ENCODE measurements around the gene BACH2. TPM values are rescaled to one million over a fixed set of nuclear protein-coding genes. Genes with fewer than 3 reads are reported as not detected.

Gene BACH2
- total and polyA plus RNA-seq, 7 donors = 0.12 to 16.9 (median 5.9) TPM

GRCh38 chr6:90224196-90224595, 72.4 kb downstream of the BACH2 start:
- H3K9me3 ChIP-seq = no peaks in the 10 kb centered on the region
- H3K36me3 ChIP-seq (ENCODE audit: insufficient read depth in 1 of 2, low read depth in 1 of 2) = no peaks in the 10 kb centered on the region
- no peak overlapping the region for H3K4me3 ChIP-seq
- H3K4me1 ChIP-seq = peaks cover 32% of the 10 kb centered on the region
- no peaks in the 10 kb centered on the region for H3K27me3 ChIP-seq (ENCODE audit: insufficient read depth in 3 of 3, low read length in 2 of 3)
- WGBS, 3 donors = 71 to 83% (median 73%) methylated on average over 1 of the region's 1 CpG
- DNase-seq (no peak), ATAC-seq (no peak)
- intact Hi-C loops (cut with DNase I) = loop anchor here (5.0 to 10.0 kb wide), 2 partner anchors 73 to 171 kb away; partner anchors contain the start of gene BACH2 (in 1 of the 2)
- no peak for TF ChIP-seq CTCF (IDR thresholded peaks at IDR 0.05)
- H3K27ac ChIP-seq = peak overlapping the region; percentile 96

GRCh38 chr6:90222724-90223198, 73.9 kb downstream of the BACH2 start:
- DNase-seq (no peak), ATAC-seq (no peak)

DNA sequence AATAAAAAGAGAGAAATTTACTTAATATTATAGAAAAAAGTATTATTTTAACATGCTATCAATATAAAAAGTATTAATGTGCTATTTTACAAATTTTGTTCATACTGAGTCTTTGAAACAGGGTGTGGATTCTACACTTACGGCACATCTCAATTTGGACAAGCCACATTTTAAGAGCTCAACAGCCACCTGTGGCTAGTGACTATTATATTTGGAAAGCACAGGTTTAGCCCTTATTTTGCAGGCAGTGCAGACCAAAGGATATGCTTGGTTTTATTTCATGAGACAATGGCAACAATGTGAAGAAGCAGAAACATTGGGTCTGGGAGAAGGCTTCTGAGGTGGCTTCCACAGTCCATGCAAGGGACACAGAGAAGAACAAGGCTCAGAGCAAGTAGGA, 74.6 kb downstream of the BACH2 start:
- intact Hi-C loops (cut with DNase I) = loop anchor here (5.0 to 10.0 kb wide), 2 partner anchors 75 to 173 kb away; partner anchors contain the start of gene BACH2 (in 1 of the 2)
- H3K36me3 ChIP-seq (ENCODE audit: insufficient read depth in 1 of 2, low read depth in 1 of 2) = no peaks in the 10 kb centered on the region
- ATAC-seq (no peak), DNase-seq (no peak)
- no peaks in the 10 kb centered on the region for H3K27me3 ChIP-seq (ENCODE audit: insufficient read depth in 3 of 3, low read length in 2 of 3)
- no peak for TF ChIP-seq CTCF (IDR thresholded peaks at IDR 0.05)
- 88 to 98% (median 96%) methylated on average over 1 of the region's 1 CpG for WGBS, 3 donors
- H3K4me3 ChIP-seq = no peak overlapping the region
- H3K27ac ChIP-seq = peak overlapping the region; percentile 96
- no peaks in the 10 kb centered on the region for H3K9me3 ChIP-seq
- peaks cover 28% of the 10 kb centered on the region for H3K4me1 ChIP-seq

More at GRCh38 chr6:90222724-90223198, 73.9 kb downstream of the BACH2 start:
- Histone ChIP-seq H3K9me3 (no peaks in the 10 kb centered on the region), H3K4me3 (no peak overlapping the region), H3K4me1 (peaks cover 23% of the 10 kb centered on the region), H3K27me3 (ENCODE audit: insufficient read depth in 3 of 3, low read length in 2 of 3) (no peaks in the 10 kb centered on the region), H3K27ac (peak overlapping the region; percentile 96), H3K36me3 (ENCODE audit: insufficient read depth in 1 of 2, low read depth in 1 of 2) (no peaks in the 10 kb centered on the region)
- no peak for TF ChIP-seq CTCF (IDR thresholded peaks at IDR 0.05)
- WGBS, 3 donors = 93 to 98% (median 96%) methylated on average over 10 of the region's 10 CpGs
- intact Hi-C loops (cut with DNase I) = loop anchor here (5.0 to 10.0 kb wide), 2 partner anchors 75 to 172 kb away; partner anchors contain the start of gene BACH2 (in 1 of the 2)

DNA sequence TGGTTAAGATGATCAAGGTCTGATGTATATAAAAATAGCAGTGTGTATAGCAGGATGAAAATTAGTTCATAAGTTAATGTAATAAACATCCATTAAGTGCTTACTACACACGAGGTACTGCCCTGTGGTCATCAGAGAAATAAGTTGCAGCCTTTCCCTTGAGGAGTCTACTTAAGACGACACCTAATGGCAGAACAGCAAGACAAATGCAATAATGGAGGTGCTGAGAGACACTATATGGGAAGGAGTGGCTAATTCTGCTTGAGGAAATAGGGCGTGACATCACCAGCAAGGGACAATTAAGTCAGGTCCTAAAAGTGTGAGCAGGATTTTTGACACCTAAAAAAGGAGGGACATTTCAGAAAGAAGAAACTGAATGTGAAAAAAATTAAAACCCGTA, 75.2 kb downstream of the BACH2 start:
- WGBS, 3 donors = 86 to 93% (median 88%) methylated on average over 4 of the region's 4 CpGs
- ATAC-seq = no peak
- no peak for DNase-seq
- TF ChIP-seq CTCF (IDR thresholded peaks at IDR 0.05) = no peak
- intact Hi-C loops (cut with DNase I) = loop anchor here (5.0 to 10.0 kb wide), 2 partner anchors 76 to 173 kb away; partner anchors contain the start of gene BACH2 (in 1 of the 2)
- H3K36me3 ChIP-seq (ENCODE audit: insufficient read depth in 1 of 2, low read depth in 1 of 2) = no peaks in the 10 kb centered on the region
- peak overlapping the region; percentile 96 for H3K27ac ChIP-seq
- no peaks in the 10 kb centered on the region for H3K27me3 ChIP-seq (ENCODE audit: insufficient read depth in 3 of 3, low read length in 2 of 3)
- H3K4me3 ChIP-seq = no peak overlapping the region
- H3K9me3 ChIP-seq = no peaks in the 10 kb centered on the region
- peaks cover 34% of the 10 kb centered on the region for H3K4me1 ChIP-seq

GRCh38 chr6:90220273-90220672, 76.4 kb downstream of the BACH2 start:
- ATAC-seq (no peak), DNase-seq (no peak)
- H3K27ac ChIP-seq = peak overlapping the region; percentile 96
- WGBS, 3 donors = 85 to 92% (median 88%) methylated on average over 1 of the region's 1 CpG
- H3K36me3 ChIP-seq (ENCODE audit: insufficient read depth in 1 of 2, low read depth in 1 of 2) = no peaks in the 10 kb centered on the region
- H3K9me3 ChIP-seq = no peaks in the 10 kb centered on the region
- intact Hi-C loops (cut with DNase I) = loop anchor here (5.0 to 10.0 kb wide), 2 partner anchors 77 to 175 kb away; partner anchors contain the start of gene BACH2 (in 1 of the 2)
- peak overlapping the region; percentile 62 for H3K4me3 ChIP-seq
- H3K4me1 ChIP-seq = peaks cover 39% of the 10 kb centered on the region
- H3K27me3 ChIP-seq (ENCODE audit: insufficient read depth in 3 of 3, low read length in 2 of 3) = no peaks in the 10 kb centered on the region
- TF ChIP-seq CTCF (IDR thresholded peaks at IDR 0.05) = no peak
